Sigmoid colon (tissue), 7 donors: ENCODE data around the gene OTOF. TPM values are rescaled to one million over a fixed set of nuclear protein-coding genes. Genes with fewer than 3 reads are reported as not detected.

Experiments used
- DNase-seq: peaks from one replicate; pipeline ENCODE4 v3.0.0-alpha.2; 2019
- H3K27ac ChIP-seq, 4 donors: fragments of 200-600 bp; sonication (generic); one replicate each; pipeline ENCODE4 v1.5.1; 2016 to 2019; ENCODE audit warnings: mild to moderate bottlenecking in 1 of 4
- H3K27me3 ChIP-seq, 3 donors: fragments of 200-600 bp; sonication (generic); one replicate each; pipeline ENCODE4 v1.5.1; 2019; ENCODE audit warnings: mild to moderate bottlenecking in 1 of 3
- H3K36me3 ChIP-seq, 4 donors: fragments of 200-600 bp; sonication (generic); one replicate each; pipeline ENCODE4 v1.5.1; 2016 to 2019
- H3K4me1 ChIP-seq, 4 donors: fragments of 200-600 bp; sonication (generic); one replicate each; pipeline ENCODE4 v1.5.1; 2017 to 2019
- H3K4me3 ChIP-seq, 4 donors: fragments of 200-600 bp; sonication (generic); one replicate each; pipeline ENCODE4 v1.5.1; 2017 to 2019; ENCODE audit warnings: mild to moderate bottlenecking in 2 of 4, moderate library complexity in 1 of 4
- H3K9me3 ChIP-seq, 4 donors: fragments of 200-600 bp in 3 of 4; sonication (generic) in 3 of 4; one replicate each; pipeline versions ENCODE4 v1.5.1 to v1.6.1; 2013 to 2019
- CTCF ChIP-seq, 4 experiments: fragments of 450-650 bp in 3 of 4; fragments of 200-600 bp in 1 of 4; IDR thresholded peaks; one replicate each; pipeline ENCODE4 v1.5.1; 2016 to 2019; ENCODE audit warnings: antibody characterized with exemption in 4 of 4, mild to moderate bottlenecking in 3 of 4, moderate library complexity in 2 of 4
- EP300 ChIP-seq, 4 donors: sonication (generic); formaldehyde crosslinking; IDR thresholded peaks; one replicate each; pipeline ENCODE4 v1.6.1; 2017; ENCODE audit warnings: antibody characterized with exemption in 4 of 4
- POLR2A ChIP-seq, 2 donors: fragments of 450-650 bp; IDR thresholded peaks; one replicate each; pipeline ENCODE4 v1.6.1; 2016; ENCODE audit warnings: antibody characterized with exemption in 2 of 2, mild to moderate bottlenecking in 2 of 2, moderate library complexity in 2 of 2
- POLR2AphosphoS5 ChIP-seq, 4 donors: sonication (generic); formaldehyde crosslinking; IDR thresholded peaks; one replicate each; pipeline ENCODE4 v1.6.1; 2017; ENCODE audit warnings: antibody characterized with exemption in 4 of 4
- WGBS, 2 donors: extraction: QIAGEN DNeasy Blood & Tissue Kit; methylation state at CpG; one replicate each; pipeline ENCODE4 v1.1.7; 2013; 5-methylcytosine and 5-hydroxymethylcytosine counted together
- intact Hi-C: fragments of 100-400 bp; cut with DNase I; formaldehyde crosslinking; loops from one replicate; pipeline ENCODE4 v1.15.1; 2023
- polyA plus RNA-seq, 3 donors: library from polyadenylated mRNA; stranded (reverse); fragments of 200-250 nt; gene quantifications; one replicate each; pipeline ENCODE4 v1.2.3, GENCODE V29; 2013
- total RNA-seq, 4 donors: library from RNA; depleted of rRNA; stranded (reverse); fragments of >200 nt; gene quantifications; one replicate each; pipeline ENCODE4 v1.1.0, GENCODE V29; 2016
- donor health status: healthy with polysubstance abuse.
- donor health status: Bipolar disorder and iron deficiency.
- donor health status: healthy.

The OTOF gene
- total and polyA plus RNA-seq, 7 donors = 0.32 to 0.71 TPM; not detected in 5

DNA sequence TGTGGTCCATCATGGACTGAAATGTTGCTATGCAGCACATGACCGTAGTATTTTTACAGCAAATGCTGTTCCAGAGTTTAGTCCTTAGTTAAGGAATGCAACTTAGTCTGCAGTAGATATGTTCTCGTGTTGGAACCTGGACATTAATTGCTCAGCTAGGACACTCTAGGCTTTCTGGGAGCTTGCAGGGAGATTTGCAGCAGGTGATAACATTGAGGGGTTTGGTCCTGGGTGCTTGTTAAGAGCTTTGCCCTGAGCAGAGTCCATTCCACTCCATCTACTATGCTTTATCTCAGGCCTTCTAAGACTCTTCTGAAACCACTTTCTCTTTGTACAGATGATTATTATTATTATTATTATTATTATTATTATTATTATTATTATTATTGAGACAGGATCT lies 49.1 kb downstream of the OTOF start:
- 90 to 92% methylated on average over 2 of the region's 2 CpGs for WGBS, 2 donors

GRCh38 chr2:26424221-26424620 lies 53.7 kb downstream of the OTOF start:
- no peak for TF ChIP-seq POLR2AphosphoS5 (IDR thresholded peaks at IDR 0.05)
- TF ChIP-seq CTCF (IDR thresholded peaks at IDR 0.05) = no peak
- no peak for TF ChIP-seq POLR2A (IDR thresholded peaks at IDR 0.05)
- no peak for TF ChIP-seq EP300 (IDR thresholded peaks at IDR 0.05)
- WGBS, 2 donors = 78 to 84% methylated on average over 3 of the region's 3 CpGs
- H3K27ac ChIP-seq = no peak overlapping the region
- H3K9me3 ChIP-seq = no peaks in the 10 kb centered on the region
- intact Hi-C loops = no loop called here
- no peaks in the 10 kb centered on the region for H3K4me1 ChIP-seq
- H3K4me3 ChIP-seq = no peak overlapping the region
- H3K27me3 ChIP-seq = peaks cover 0 to under 1% (median 0%) of the 10 kb centered on the region in 3 donors
- DNase-seq = no peak
- no peaks in the 10 kb centered on the region for H3K36me3 ChIP-seq

More for the DNA sequence above, 49.1 kb downstream of the OTOF start:
- H3K27me3 ChIP-seq = no peaks in the 10 kb centered on the region
- H3K4me1 ChIP-seq = no peaks in the 10 kb centered on the region
- H3K4me3 ChIP-seq = no peak overlapping the region
- no peak for DNase-seq
- TF ChIP-seq POLR2AphosphoS5 (IDR thresholded peaks at IDR 0.05) = no peak
- TF ChIP-seq EP300 (IDR thresholded peaks at IDR 0.05) = no peak
- no peak for TF ChIP-seq CTCF (IDR thresholded peaks at IDR 0.05)
- TF ChIP-seq POLR2A (IDR thresholded peaks at IDR 0.05) = no peak
- H3K36me3 ChIP-seq = no peaks in the 10 kb centered on the region
- H3K27ac ChIP-seq = no peak overlapping the region
- no peaks in the 10 kb centered on the region for H3K9me3 ChIP-seq
- intact Hi-C loops = no loop called here

DNA sequence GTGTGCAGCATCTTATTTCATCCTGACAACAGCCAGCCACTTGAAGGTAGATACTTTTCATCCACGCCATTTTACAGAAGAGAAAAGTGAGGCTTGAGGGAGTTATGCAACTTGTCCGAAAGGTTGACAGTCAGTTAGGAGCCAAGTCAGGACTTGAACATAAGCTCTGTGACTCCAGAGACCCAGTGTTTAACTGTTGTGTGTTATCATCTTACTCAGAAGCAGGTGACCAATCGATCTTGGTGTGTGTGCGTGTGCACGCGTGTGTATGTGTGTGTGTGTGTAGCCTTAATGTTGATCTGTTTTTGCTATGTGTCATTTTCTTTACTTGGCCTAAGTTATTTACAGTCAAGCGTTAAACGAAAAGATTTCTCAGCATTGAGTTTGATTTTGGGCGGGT lies 54.2 kb downstream of the OTOF start:
- no peak for DNase-seq
- whole genome bisulfite sequencing, 2 donors = 81 to 83% methylated on average over 9 of the region's 9 CpGs

GRCh38 chr2:26422947-26423629 lies 54.8 kb downstream of the OTOF start:
- Histone ChIP-seq H3K36me3 (no peaks in the 10 kb centered on the region), H3K9me3 (no peaks in the 10 kb centered on the region), H3K27me3 (peaks cover 0 to 5% (median 0%) of the 10 kb centered on the region in 3 donors), H3K4me1 (no peaks in the 10 kb centered on the region), H3K4me3 (no peak overlapping the region), H3K27ac (no peak overlapping the region)
- intact Hi-C loops = no loop called here
- DNase-seq = no peak
- TF ChIP-seq POLR2AphosphoS5 (IDR thresholded peaks at IDR 0.05) (no peak), EP300 (IDR thresholded peaks at IDR 0.05) (no peak), CTCF (IDR thresholded peaks at IDR 0.05) (no peak), POLR2A (IDR thresholded peaks at IDR 0.05) (no peak)
- 60 to 63% methylated on average over 9 of the region's 9 CpGs for WGBS, 2 donors

More for the DNA sequence above, 54.2 kb downstream of the OTOF start:
- Histone ChIP-seq H3K4me3 (no peak overlapping the region), H3K27me3 (peaks cover 0 to 5% (median 0%) of the 10 kb centered on the region in 3 donors), H3K4me1 (no peaks in the 10 kb centered on the region), H3K27ac (no peak overlapping the region), H3K36me3 (no peaks in the 10 kb centered on the region), H3K9me3 (no peaks in the 10 kb centered on the region)
- intact Hi-C loops = no loop called here
- TF ChIP-seq CTCF (IDR thresholded peaks at IDR 0.05) (no peak), POLR2A (IDR thresholded peaks at IDR 0.05) (no peak), POLR2AphosphoS5 (IDR thresholded peaks at IDR 0.05) (no peak), EP300 (IDR thresholded peaks at IDR 0.05) (no peak)

DNA sequence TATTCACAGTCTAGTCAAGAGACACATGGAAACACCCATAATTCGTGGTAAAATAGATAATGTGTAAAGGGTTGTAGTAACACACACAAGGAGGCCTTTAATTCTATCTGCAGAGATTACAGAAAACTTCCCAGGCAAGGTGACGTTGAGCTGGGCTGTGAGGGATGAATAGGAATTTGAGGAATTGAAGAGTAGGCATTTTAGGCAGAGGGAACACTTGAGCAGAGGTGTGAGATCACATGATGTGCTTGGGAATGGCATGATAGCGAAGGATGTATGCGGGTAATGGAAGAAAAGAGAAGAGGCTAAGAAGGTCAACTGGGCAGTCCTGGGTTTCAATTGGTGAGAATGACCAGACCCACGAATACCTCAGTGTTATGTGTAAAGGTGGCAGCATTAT lies 56.0 kb downstream of the OTOF start:
- WGBS, 2 donors = 78 to 92% methylated on average over 5 of the region's 5 CpGs

More for the DNA sequence above, 56.0 kb downstream of the OTOF start:
- Histone ChIP-seq H3K4me3 (no peak overlapping the region), H3K27me3 (peaks cover 0 to 5% (median 0%) of the 10 kb centered on the region in 3 donors), H3K9me3 (no peaks in the 10 kb centered on the region), H3K4me1 (no peaks in the 10 kb centered on the region), H3K36me3 (no peaks in the 10 kb centered on the region), H3K27ac (no peak overlapping the region)
- intact Hi-C loops = no loop called here
- DNase-seq = no peak
- no peak for TF ChIP-seq EP300 (IDR thresholded peaks at IDR 0.05)
- TF ChIP-seq CTCF (IDR thresholded peaks at IDR 0.05) = no peak
- TF ChIP-seq POLR2AphosphoS5 (IDR thresholded peaks at IDR 0.05) = no peak
- no peak for TF ChIP-seq POLR2A (IDR thresholded peaks at IDR 0.05)
